GM12892 (cell line): ENCODE measurements around the gene LCNL1.

ENCODE experiments used
- POLR2A ChIP-seq: IDR thresholded peaks from 2 replicates; pipeline ENCODE4 v1.6.1; 2011; ENCODE audit warnings: low read depth, low read length, control low read depth
- POLR2AphosphoS5 ChIP-seq: IDR thresholded peaks from 2 replicates; pipeline ENCODE4 v1.6.1; 2011; ENCODE audit warnings: low read depth, low read length, control low read depth
- TAF1 ChIP-seq: IDR thresholded peaks from 2 replicates; pipeline ENCODE4 v1.6.1; 2011; ENCODE audit warnings: low read depth, mild to moderate bottlenecking, control low read depth, low read length, borderline replicate concordance

- TF ChIP-seq POLR2A (no peak), POLR2AphosphoS5 (no peak), TAF1 (no peak)
Observed at GRCh38 chr9:136969150-136969549, 13.6 kb upstream of the LCNL1 start.
